CD4-positive, alpha-beta memory T cell (primary cell): ENCODE results near the gene UQCRH. TPM values are rescaled to one million over a fixed set of nuclear protein-coding genes. Genes with fewer than 3 reads are reported as not detected.

Experiments used
- CTCF ChIA-PET: fragments of 350-600 bp; sonication (Branson Sonifier 250); formaldehyde crosslinking; loops from one replicate; lab custom pipeline; 2021; ENCODE audit warnings: inconsistent platforms; ENCODE audit not compliant: partially characterized antibody; lab: Charles Lee
- POLR2A ChIA-PET: fragments of 350-600 bp; sonication (Branson Sonifier 250); formaldehyde crosslinking; loops from one replicate; lab custom pipeline; 2021; ENCODE audit not compliant: partially characterized antibody; lab: Charles Lee
- DNase-seq, 5 donors: peaks; one replicate each; pipeline versions ENCODE4 v3.0.0 to v3.0.0-alpha.2; 2020 to 2022; ENCODE audit warnings: mixed read lengths in 1 of 5
- H3K27ac ChIP-seq: one replicate; pipeline ENCODE4 v1.7.0; 2013; ENCODE audit warnings: low read depth, low read length
- H3K27me3 ChIP-seq: 2 replicates; pipeline ENCODE4 v1.7.0; 2013; ENCODE audit warnings: mild to moderate bottlenecking, low read length, moderate library complexity; ENCODE audit not compliant: insufficient read depth
- H3K36me3 ChIP-seq: 2 replicates; pipeline ENCODE4 v1.7.0; 2013; ENCODE audit warnings: mild to moderate bottlenecking, low read length, moderate library complexity; ENCODE audit not compliant: insufficient read depth
- H3K4me1 ChIP-seq: 2 replicates; pipeline ENCODE4 v1.7.0; 2013; ENCODE audit warnings: mild to moderate bottlenecking, low read length, moderate library complexity; ENCODE audit not compliant: insufficient read depth
- H3K4me3 ChIP-seq, 2 donors: one replicate each; pipeline ENCODE4 v1.7.0; 2013; ENCODE audit warnings: low read length in 2 of 2, mild to moderate bottlenecking in 1 of 2
- H3K9me3 ChIP-seq, 2 donors: one replicate each; pipeline ENCODE4 v1.7.0; 2013; ENCODE audit warnings: low read length in 2 of 2, control low read depth in 1 of 2; ENCODE audit not compliant: control insufficient read depth in 1 of 2
- H3K27ac Mint-ChIP-seq, 7 donors: one replicate each; pipeline ENCODE4 v1.8.0; 2020 to 2021; ENCODE audit warnings: mixed read lengths in 7 of 7, mild to moderate bottlenecking in 6 of 7, inconsistent platforms in 3 of 7, moderate library complexity in 3 of 7
- H3K27me3 Mint-ChIP-seq, 2 donors: one replicate each; pipeline ENCODE4 v1.8.0; 2020 to 2021; ENCODE audit warnings: mixed read lengths in 2 of 2
- H3K36me3 Mint-ChIP-seq, 2 donors: one replicate each; pipeline ENCODE4 v1.8.0; 2020 to 2021; ENCODE audit warnings: mixed read lengths in 2 of 2, inconsistent platforms in 1 of 2, mild to moderate bottlenecking in 1 of 2
- H3K4me1 Mint-ChIP-seq, 4 donors: one replicate each; pipeline ENCODE4 v1.8.0; 2020 to 2021; ENCODE audit warnings: mixed read lengths in 4 of 4, mild to moderate bottlenecking in 1 of 4
- H3K4me3 Mint-ChIP-seq, 8 donors: one replicate each; pipeline ENCODE4 v1.8.0; 2020 to 2021; ENCODE audit warnings: mixed read lengths in 8 of 8, mild to moderate bottlenecking in 7 of 8, moderate library complexity in 6 of 8, inconsistent platforms in 3 of 8
- H3K9me3 Mint-ChIP-seq, 8 donors: one replicate each; pipeline ENCODE4 v1.8.0; 2020 to 2021; ENCODE audit warnings: mixed read lengths in 8 of 8, mild to moderate bottlenecking in 5 of 8, inconsistent platforms in 3 of 8, moderate library complexity in 1 of 8
- intact Hi-C: fragments of 100-400 bp; cut with micrococcal nuclease; formaldehyde crosslinking; loops from one replicate; pipeline ENCODE4 v1.15.1; 2023
- polyA plus RNA-seq, 2 donors: library from polyadenylated mRNA; unstranded; fragments of 300-500 nt; fragmentation: Illumina TruSeq; gene quantifications; one replicate each; pipeline ENCODE4 v1.2.3, GENCODE V29; 2021
- total RNA-seq, 2 experiments: library from RNA; stranded (reverse); gene quantifications; one replicate each; pipeline ENCODE4 v1.2.3, GENCODE V29; 2021

The UQCRH gene
- total and polyA plus RNA-seq, 4 experiments from 2014 or later: 123 to 272 (median 189) TPM

DNA sequence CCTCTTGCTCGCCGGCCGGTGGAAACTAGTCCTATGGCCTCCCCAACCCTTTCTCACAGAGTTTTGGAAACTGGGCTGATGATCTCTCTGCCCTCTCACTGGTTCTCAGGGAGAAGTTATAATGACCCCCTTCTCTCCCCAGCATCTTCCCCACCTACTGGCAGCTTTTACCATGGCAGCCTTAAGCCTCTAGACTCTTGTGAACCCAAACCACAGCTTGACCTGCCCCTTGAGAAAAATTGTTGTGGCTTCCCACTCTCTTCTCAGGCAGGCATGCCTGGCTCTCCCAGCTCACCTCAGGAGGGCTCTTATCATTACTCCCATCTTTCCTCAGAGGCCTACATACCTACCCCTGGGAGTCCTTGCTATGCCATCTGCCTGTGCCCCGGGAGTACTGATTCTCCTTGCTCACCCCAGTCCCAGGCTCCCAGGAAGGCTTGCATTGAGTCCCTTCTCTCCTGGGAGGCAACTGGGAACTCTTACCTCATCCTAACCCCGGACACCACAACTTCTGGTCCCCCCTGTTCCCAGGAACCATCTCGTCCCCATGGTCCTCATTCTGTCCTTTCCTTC is 38.7 kb downstream of the UQCRH start:
- H3K4me3 Mint-ChIP-seq: peak overlapping the region in 7 of 8 donors; percentile 75 to 100 (median 100)
- H3K9me3 ChIP-seq: no peaks in the 10 kb centered on the region
- intact Hi-C loops: no loop called here
- H3K27me3 ChIP-seq: no peaks in the 10 kb centered on the region
- CTCF ChIA-PET: interaction anchor here (3.3 kb wide), 1 partner anchor 39 kb away, joined by 20 read pairs; the partner anchor contains the start of genes LRRC41 and UQCRH
- peaks cover 30 to 43% of the 10 kb centered on the region in 2 donors for H3K36me3 Mint-ChIP-seq
- peaks cover 7% of the 10 kb centered on the region for H3K36me3 ChIP-seq
- peak overlapping the region; percentile 95 to 100 (median 100) for H3K27ac Mint-ChIP-seq
- H3K27me3 Mint-ChIP-seq: no peaks in the 10 kb centered on the region
- H3K4me1 ChIP-seq: peaks cover 22% of the 10 kb centered on the region
- POLR2A ChIA-PET: interaction anchor here (0.9 kb wide), 1 partner anchor 39 kb away, joined by 5 read pairs; the partner anchor contains the start of genes LRRC41 and UQCRH
- no peak overlapping the region for H3K4me3 ChIP-seq
- H3K4me1 Mint-ChIP-seq: peaks cover 25 to 50% (median 36%) of the 10 kb centered on the region in 4 donors
- no peaks in the 10 kb centered on the region for H3K9me3 Mint-ChIP-seq
- H3K27ac ChIP-seq: peak overlapping the region; percentile 97
- DNase-seq: peak in 1 of 5 donors; percentile 42

DNA sequence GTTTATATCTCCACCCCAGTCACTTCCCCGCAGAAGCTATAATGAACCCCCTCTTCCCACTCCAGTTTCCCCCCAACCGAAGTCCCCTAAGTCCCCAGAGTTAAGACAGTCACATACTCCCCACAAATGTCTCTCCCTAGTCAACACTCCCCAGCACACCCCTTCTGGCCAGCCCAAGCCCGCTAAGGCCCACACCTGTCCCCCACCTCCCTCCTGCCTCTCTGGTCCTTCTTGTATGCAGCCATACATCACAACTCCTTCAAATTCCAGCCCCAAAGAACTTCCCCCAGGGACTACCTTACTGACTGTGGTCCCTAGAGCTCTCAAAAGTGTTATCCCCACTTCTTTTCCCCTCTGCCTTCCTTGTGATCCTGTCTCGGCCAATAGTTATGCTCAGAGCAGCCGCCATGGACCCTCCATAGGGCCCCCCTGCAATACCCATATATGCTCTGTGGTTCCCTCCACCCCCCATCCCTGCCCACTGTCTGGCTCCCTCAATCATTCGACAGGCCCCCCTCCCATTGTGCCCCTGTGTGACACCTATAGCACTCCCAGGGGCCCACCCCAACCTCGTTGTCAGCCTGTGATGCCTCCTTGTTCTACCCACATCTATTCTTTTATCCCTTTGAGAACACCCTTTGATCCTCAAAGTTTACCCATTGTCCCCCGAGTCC is 39.3 kb downstream of the UQCRH start:
- H3K36me3 Mint-ChIP-seq: peaks cover 30 to 48% of the 10 kb centered on the region in 2 donors
- no peaks in the 10 kb centered on the region for H3K9me3 ChIP-seq
- no peak overlapping the region for H3K4me3 ChIP-seq
- peak overlapping the region; percentile 97 for H3K27ac ChIP-seq
- H3K27me3 Mint-ChIP-seq: no peaks in the 10 kb centered on the region
- H3K4me1 Mint-ChIP-seq: peaks cover 27 to 51% (median 36%) of the 10 kb centered on the region in 4 donors
- H3K4me3 Mint-ChIP-seq: peak overlapping the region in 6 of 8 donors; percentile 9 to 100 (median 26)
- POLR2A ChIA-PET: interaction anchor here (0.9 kb wide), 1 partner anchor 40 kb away, joined by 5 read pairs; the partner anchor contains the start of genes LRRC41 and UQCRH
- peak overlapping the region; percentile 95 to 100 (median 100) for H3K27ac Mint-ChIP-seq
- no peaks in the 10 kb centered on the region for H3K9me3 Mint-ChIP-seq
- intact Hi-C loops: no loop called here
- H3K27me3 ChIP-seq: no peaks in the 10 kb centered on the region
- H3K4me1 ChIP-seq: peaks cover 22% of the 10 kb centered on the region
- DNase-seq: no peak
- H3K36me3 ChIP-seq: peaks cover 7% of the 10 kb centered on the region
- CTCF ChIA-PET: interaction anchor here (3.3 kb wide), 1 partner anchor 39 kb away, joined by 20 read pairs; the partner anchor contains the start of genes LRRC41 and UQCRH

DNA sequence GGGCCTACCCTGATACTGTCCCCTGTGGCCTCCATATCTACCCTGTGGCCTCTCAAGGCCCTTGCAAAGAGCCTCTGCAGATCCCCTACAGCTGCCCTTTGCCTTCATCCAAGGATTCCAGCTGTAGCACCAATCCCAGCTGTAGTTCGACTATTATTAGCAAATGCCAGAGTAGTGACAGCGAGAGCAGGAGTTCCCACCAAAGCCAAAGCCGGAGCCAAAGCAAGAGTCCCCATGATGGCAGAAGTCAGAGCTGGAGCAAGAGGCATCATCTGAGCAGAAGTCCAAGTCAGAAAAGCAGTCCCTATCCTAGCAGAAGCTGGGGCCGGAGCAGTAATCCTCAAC is 39.8 kb downstream of the UQCRH start:
- H3K4me3 ChIP-seq: no peak overlapping the region
- intact Hi-C loops: no loop called here
- CTCF ChIA-PET: interaction anchor here (1.2 kb wide), 1 partner anchor 10 kb away, joined by 4 read pairs; no protein-coding TSS in a partner anchor
- peaks cover 7% of the 10 kb centered on the region for H3K36me3 ChIP-seq
- H3K27me3 ChIP-seq: no peaks in the 10 kb centered on the region
- peaks cover 35 to 53% of the 10 kb centered on the region in 2 donors for H3K36me3 Mint-ChIP-seq
- no peaks in the 10 kb centered on the region for H3K9me3 ChIP-seq
- peaks cover 31 to 56% (median 41%) of the 10 kb centered on the region in 4 donors for H3K4me1 Mint-ChIP-seq
- H3K27ac Mint-ChIP-seq: peak overlapping the region; percentile 95 to 100 (median 100)
- POLR2A ChIA-PET: no interaction called here
- H3K9me3 Mint-ChIP-seq: no peaks in the 10 kb centered on the region
- no peak for DNase-seq
- no peak overlapping the region for H3K27ac ChIP-seq
- peaks cover 22% of the 10 kb centered on the region for H3K4me1 ChIP-seq
- H3K27me3 Mint-ChIP-seq: no peaks in the 10 kb centered on the region
- peak overlapping the region in 2 of 8 donors; percentile 9 for H3K4me3 Mint-ChIP-seq

DNA sequence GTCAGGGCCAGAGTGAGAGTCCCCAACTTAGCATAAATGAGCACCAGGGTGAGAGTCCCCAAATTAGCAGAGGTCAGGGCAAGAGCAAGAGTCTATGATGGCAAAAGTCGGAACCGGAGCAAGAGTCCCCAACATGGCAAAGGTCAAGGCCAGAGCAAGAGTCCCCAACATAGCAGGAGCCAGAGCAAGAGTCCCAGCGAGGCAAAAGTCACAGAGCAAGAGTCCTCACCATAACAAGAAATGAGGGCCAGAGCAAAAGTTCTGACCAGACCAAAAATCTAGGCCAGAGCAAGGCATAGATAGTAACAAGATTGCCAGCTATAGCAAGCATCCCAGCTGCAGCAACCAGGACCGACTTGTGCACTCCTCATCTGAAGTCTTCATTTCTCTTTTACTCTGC is 40.2 kb downstream of the UQCRH start:
- ChIA-PET CTCF (interaction anchor here (1.2 kb wide), 1 partner anchor 10 kb away, joined by 4 read pairs; no protein-coding TSS in a partner anchor), POLR2A (no interaction called here)
- Mint-ChIP-seq H3K27ac (peak overlapping the region; percentile 87 to 100 (median 100)), H3K4me1 (peaks cover 31 to 56% (median 40%) of the 10 kb centered on the region in 4 donors), H3K36me3 (peaks cover 36 to 54% of the 10 kb centered on the region in 2 donors), H3K4me3 (no peak overlapping the region), H3K27me3 (no peaks in the 10 kb centered on the region), H3K9me3 (no peaks in the 10 kb centered on the region)
- no peak for DNase-seq
- H3K4me1 ChIP-seq: peaks cover 22% of the 10 kb centered on the region
- H3K27me3 ChIP-seq: no peaks in the 10 kb centered on the region
- no peak overlapping the region for H3K4me3 ChIP-seq
- intact Hi-C loops: no loop called here
- no peaks in the 10 kb centered on the region for H3K9me3 ChIP-seq
- no peak overlapping the region for H3K27ac ChIP-seq
- H3K36me3 ChIP-seq: peaks cover 7% of the 10 kb centered on the region

DNA sequence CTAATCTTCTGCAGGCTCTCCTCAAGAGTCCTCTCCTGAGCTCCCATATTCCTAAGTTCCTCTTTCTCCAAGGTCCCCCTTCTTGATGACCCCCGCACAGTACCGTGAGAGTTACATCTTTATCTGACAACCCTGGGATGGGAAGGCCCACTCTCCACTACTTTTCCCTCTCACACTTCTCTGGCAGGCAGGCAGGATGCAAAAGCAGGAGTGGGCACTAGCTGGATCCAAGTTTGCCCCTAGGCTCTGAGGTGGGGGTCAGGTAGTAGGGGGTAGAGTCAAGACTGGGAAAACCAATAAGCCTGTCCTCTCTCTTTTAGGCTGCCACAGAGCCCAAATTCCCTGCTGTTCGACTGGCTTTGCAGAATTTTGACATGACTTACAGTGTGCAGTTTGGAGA is 41.0 kb downstream of the UQCRH start:
- H3K27ac ChIP-seq: no peak overlapping the region
- Mint-ChIP-seq H3K4me3 (no peak overlapping the region), H3K27ac (peak overlapping the region; percentile 7 to 100 (median 95)), H3K36me3 (peaks cover 37 to 57% of the 10 kb centered on the region in 2 donors), H3K27me3 (no peaks in the 10 kb centered on the region), H3K9me3 (no peaks in the 10 kb centered on the region), H3K4me1 (peaks cover 30 to 54% (median 38%) of the 10 kb centered on the region in 4 donors)
- ChIA-PET CTCF (interaction anchor here (1.2 kb wide), 1 partner anchor 11 kb away, joined by 4 read pairs; no protein-coding TSS in a partner anchor), POLR2A (interaction anchor here (2.8 kb wide), 1 partner anchor 41 kb away, joined by 10 read pairs; the partner anchor contains the start of genes LRRC41 and UQCRH)
- H3K9me3 ChIP-seq: no peaks in the 10 kb centered on the region
- DNase-seq: no peak
- peaks cover 20% of the 10 kb centered on the region for H3K4me1 ChIP-seq
- H3K27me3 ChIP-seq: no peaks in the 10 kb centered on the region
- H3K36me3 ChIP-seq: peaks cover 10% of the 10 kb centered on the region
- intact Hi-C loops: no loop called here
- no peak overlapping the region for H3K4me3 ChIP-seq

DNA sequence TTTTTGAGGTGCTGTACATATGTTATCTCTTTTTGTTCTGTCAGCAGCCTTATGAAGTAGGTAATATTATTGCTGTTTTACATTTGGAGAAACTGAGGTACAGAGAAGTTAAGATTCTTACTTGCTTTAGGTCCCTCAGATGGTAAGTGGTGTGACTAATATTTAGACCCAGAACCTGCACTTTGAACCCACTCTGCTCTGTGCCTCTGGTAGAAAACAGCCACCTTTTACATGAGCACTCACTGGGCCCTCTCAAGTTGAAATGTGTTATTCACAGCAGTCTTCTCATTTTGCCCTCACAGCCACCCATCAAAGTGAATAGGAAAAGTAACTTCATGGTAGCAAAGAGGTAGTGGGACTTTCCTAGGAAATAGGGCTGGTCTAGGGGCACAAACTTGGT is 41.8 kb downstream of the UQCRH start:
- POLR2A ChIA-PET: interaction anchor here (1.3 to 2.8 kb wide), 2 partner anchors 42 to 99 kb away, joined by 4 to 10 read pairs; partner anchors contain the start of genes LRRC41 and UQCRH
- Mint-ChIP-seq H3K27me3 (no peaks in the 10 kb centered on the region), H3K27ac (peak overlapping the region in 4 of 7 donors; percentile 48 to 64 (median 58)), H3K4me1 (peaks cover 27 to 49% (median 35%) of the 10 kb centered on the region in 4 donors), H3K9me3 (no peaks in the 10 kb centered on the region), H3K4me3 (no peak overlapping the region), H3K36me3 (peaks cover 45 to 63% of the 10 kb centered on the region in 2 donors)
- H3K36me3 ChIP-seq: peaks cover 14% of the 10 kb centered on the region
- H3K27me3 ChIP-seq: no peaks in the 10 kb centered on the region
- no peak for DNase-seq
- H3K4me1 ChIP-seq: peaks cover 16% of the 10 kb centered on the region
- no peaks in the 10 kb centered on the region for H3K9me3 ChIP-seq
- H3K4me3 ChIP-seq: no peak overlapping the region
- CTCF ChIA-PET: interaction anchor here (0.7 to 5.0 kb wide), 4 partner anchors 14 to 592 kb away, joined by 3 to 60 read pairs (median 20); partner anchors contain the start of gene RAD54L
- intact Hi-C loops: no loop called here
- H3K27ac ChIP-seq: no peak overlapping the region

DNA sequence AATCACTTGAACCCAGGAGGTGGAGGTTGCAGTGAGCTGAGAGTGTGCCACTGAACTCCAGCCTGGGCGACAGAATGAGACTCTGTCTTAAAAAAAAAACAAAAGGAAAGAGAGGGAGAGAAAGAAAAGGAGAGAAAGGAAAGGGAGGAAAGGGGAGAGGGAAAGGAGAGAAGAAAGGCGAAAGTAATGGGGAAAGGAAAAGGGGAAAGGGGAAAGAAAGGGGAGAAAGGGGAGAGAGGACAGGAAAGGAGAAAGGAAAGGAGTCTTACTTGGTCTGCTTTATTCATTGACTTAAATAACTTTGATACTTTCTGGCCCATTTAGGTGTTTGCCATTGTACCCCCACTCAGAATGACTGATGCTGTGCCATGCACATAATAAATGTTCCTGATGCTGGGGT is 48.9 kb downstream of the UQCRH start:
- Histone ChIP-seq H3K36me3 (peaks cover 24% of the 10 kb centered on the region), H3K4me1 (no peaks in the 10 kb centered on the region), H3K27ac (no peak overlapping the region), H3K4me3 (no peak overlapping the region), H3K9me3 (no peaks in the 10 kb centered on the region), H3K27me3 (no peaks in the 10 kb centered on the region)
- CTCF ChIA-PET: no interaction called here
- no peak overlapping the region for H3K27ac Mint-ChIP-seq
- intact Hi-C loops: no loop called here
- no peak for DNase-seq
- no peak overlapping the region for H3K4me3 Mint-ChIP-seq
- peaks cover 4 to 6% (median 5%) of the 10 kb centered on the region in 4 donors for H3K4me1 Mint-ChIP-seq
- no peaks in the 10 kb centered on the region for H3K9me3 Mint-ChIP-seq
- POLR2A ChIA-PET: no interaction called here
- H3K36me3 Mint-ChIP-seq: peaks cover 35 to 67% of the 10 kb centered on the region in 2 donors
- no peaks in the 10 kb centered on the region for H3K27me3 Mint-ChIP-seq
